Breast epithelium (tissue), 3 donors: ENCODE results near the gene EDC3.

ENCODE experiments used
- POLR2A ChIP-seq: fragments of 450-650 bp; IDR thresholded peaks from one replicate; pipeline ENCODE4 v1.6.1; 2016; ENCODE audit warnings: antibody characterized with exemption, mild to moderate bottlenecking, moderate library complexity
- POLR2AphosphoS5 ChIP-seq, 3 donors: sonication (generic); formaldehyde crosslinking; IDR thresholded peaks; one replicate each; pipeline ENCODE4 v1.6.1; 2017; ENCODE audit warnings: antibody characterized with exemption in 3 of 3
- TF ChIP-seq, protein P1 (sequence below), 3 donors: fragments of 450-650 bp; IDR thresholded peaks; one replicate each; pipeline ENCODE4 v1.5.1; 2016 to 2017; ENCODE audit warnings: antibody characterized with exemption in 3 of 3, mild to moderate bottlenecking in 3 of 3, moderate library complexity in 3 of 3

- no peak for TF ChIP-seq POLR2A
- TF ChIP-seq, protein P1, sequence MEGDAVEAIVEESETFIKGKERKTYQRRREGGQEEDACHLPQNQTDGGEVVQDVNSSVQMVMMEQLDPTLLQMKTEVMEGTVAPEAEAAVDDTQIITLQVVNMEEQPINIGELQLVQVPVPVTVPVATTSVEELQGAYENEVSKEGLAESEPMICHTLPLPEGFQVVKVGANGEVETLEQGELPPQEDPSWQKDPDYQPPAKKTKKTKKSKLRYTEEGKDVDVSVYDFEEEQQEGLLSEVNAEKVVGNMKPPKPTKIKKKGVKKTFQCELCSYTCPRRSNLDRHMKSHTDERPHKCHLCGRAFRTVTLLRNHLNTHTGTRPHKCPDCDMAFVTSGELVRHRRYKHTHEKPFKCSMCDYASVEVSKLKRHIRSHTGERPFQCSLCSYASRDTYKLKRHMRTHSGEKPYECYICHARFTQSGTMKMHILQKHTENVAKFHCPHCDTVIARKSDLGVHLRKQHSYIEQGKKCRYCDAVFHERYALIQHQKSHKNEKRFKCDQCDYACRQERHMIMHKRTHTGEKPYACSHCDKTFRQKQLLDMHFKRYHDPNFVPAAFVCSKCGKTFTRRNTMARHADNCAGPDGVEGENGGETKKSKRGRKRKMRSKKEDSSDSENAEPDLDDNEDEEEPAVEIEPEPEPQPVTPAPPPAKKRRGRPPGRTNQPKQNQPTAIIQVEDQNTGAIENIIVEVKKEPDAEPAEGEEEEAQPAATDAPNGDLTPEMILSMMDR (IDR thresholded peaks at IDR 0.05), result no peak
- TF ChIP-seq POLR2AphosphoS5 (IDR thresholded peaks at IDR 0.05), result no peak
Observed at GRCh38 chr15:74682954-74683353, 12.9 kb downstream of the EDC3 start.
